HEK293 (cell line): ENCODE data around the gene CRIP2.

Source experiments
- EGR2 ChIP-seq: fragments of 450-650 bp; formaldehyde crosslinking; IDR thresholded peaks from 2 replicates; pipeline ENCODE4 v1.5.1; 2016; ENCODE audit warnings: low read depth, missing biosample characterization, missing genetic modification characterization
- GLI4 ChIP-seq: fragments of 450-650 bp; formaldehyde crosslinking; IDR thresholded peaks from 2 replicates; pipeline ENCODE4 v1.5.1; 2016; ENCODE audit warnings: missing biosample characterization, missing genetic modification characterization
- GLIS2 ChIP-seq: fragments of 450-650 bp; formaldehyde crosslinking; IDR thresholded peaks from 2 replicates; pipeline ENCODE4 v1.5.1; 2016; ENCODE audit warnings: missing biosample characterization, missing genetic modification characterization
- KLF9 ChIP-seq: fragments of 450-650 bp; formaldehyde crosslinking; IDR thresholded peaks from 2 replicates; pipeline ENCODE4 v1.5.1; 2016; ENCODE audit warnings: missing biosample characterization, missing genetic modification characterization, low read depth
- PATZ1 ChIP-seq: fragments of 450-650 bp; formaldehyde crosslinking; IDR thresholded peaks from 2 replicates; pipeline ENCODE4 v1.5.1; 2016; ENCODE audit warnings: missing biosample characterization, missing genetic modification characterization
- PRDM2 ChIP-seq: fragments of 450-650 bp; formaldehyde crosslinking; IDR thresholded peaks from 2 replicates; pipeline ENCODE4 v1.5.1; 2016; ENCODE audit warnings: missing biosample characterization, missing genetic modification characterization, borderline replicate concordance
- ZBTB8A ChIP-seq: fragments of 450-650 bp; formaldehyde crosslinking; IDR thresholded peaks from 2 replicates; pipeline ENCODE4 v1.5.1; 2016; ENCODE audit warnings: missing biosample characterization, missing genetic modification characterization
- ZFHX2 ChIP-seq: fragments of 450-650 bp; formaldehyde crosslinking; conservative IDR thresholded peaks from 2 replicates; pipeline ENCODE4 v1.5.1; 2016; ENCODE audit warnings: missing biosample characterization, missing genetic modification characterization
- ZFP69B ChIP-seq: fragments of 450-650 bp; formaldehyde crosslinking; IDR thresholded peaks from 2 replicates; pipeline ENCODE4 v1.5.1; 2016; ENCODE audit warnings: missing biosample characterization, missing genetic modification characterization
- ZNF548 ChIP-seq: fragments of 450-650 bp; formaldehyde crosslinking; IDR thresholded peaks from 2 replicates; pipeline ENCODE4 v1.5.1; 2016; ENCODE audit warnings: missing biosample characterization, missing genetic modification characterization
- ZNF600 ChIP-seq: fragments of 450-650 bp; formaldehyde crosslinking; IDR thresholded peaks from 2 replicates; pipeline ENCODE4 v1.5.1; 2016; ENCODE audit warnings: missing biosample characterization, missing genetic modification characterization
- TF ChIP-seq, protein P1 (sequence below): fragments of 450-650 bp; formaldehyde crosslinking; IDR thresholded peaks from 2 replicates; pipeline ENCODE4 v1.5.1; 2016; ENCODE audit warnings: missing biosample characterization, missing genetic modification characterization
- TF ChIP-seq, protein P2 (sequence below): fragments of 450-650 bp; formaldehyde crosslinking; IDR thresholded peaks from 2 replicates; pipeline ENCODE4 v1.5.1; 2017; ENCODE audit warnings: missing biosample characterization, missing genetic modification characterization
- TF ChIP-seq, protein P3 (sequence below): fragments of 450-650 bp; formaldehyde crosslinking; IDR thresholded peaks from 2 replicates; pipeline ENCODE4 v1.5.1; 2016; ENCODE audit warnings: missing biosample characterization, missing genetic modification characterization

CRIP2 gene

DNA sequence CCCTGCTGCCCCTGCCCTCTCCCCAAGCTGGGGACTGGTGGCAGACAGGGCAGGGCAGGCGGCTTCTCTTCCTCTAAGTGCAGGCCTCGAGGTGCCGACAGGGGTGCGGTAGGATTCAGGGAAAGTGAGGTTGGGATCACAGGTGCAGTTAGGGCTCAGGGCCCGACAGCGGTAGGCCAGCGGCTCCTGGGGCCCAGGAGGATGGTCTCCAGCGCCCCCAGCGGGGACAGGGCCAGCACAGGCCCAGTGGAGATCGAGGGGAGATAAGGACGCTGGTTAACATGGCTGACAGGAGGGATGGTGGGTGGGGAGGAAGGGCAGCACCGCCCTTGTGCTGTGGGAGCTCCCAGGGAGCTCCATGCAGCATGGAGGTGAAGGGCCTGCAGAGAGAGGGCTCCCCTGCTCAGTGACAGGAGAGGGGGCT lies 11.1 kb downstream of the CRIP2 start (continued):
- TF ChIP-seq PRDM2 (tag by site-specific recombination): no peak
- 0 out of 2 replicates have a peak, but pooled peaks have one; percentile 15 for TF ChIP-seq KLF9 (tag by site-specific recombination)
- TF ChIP-seq GLIS2: peak; percentile 43; the same call in 1 of the 2 replicates
- TF ChIP-seq, protein P1, sequence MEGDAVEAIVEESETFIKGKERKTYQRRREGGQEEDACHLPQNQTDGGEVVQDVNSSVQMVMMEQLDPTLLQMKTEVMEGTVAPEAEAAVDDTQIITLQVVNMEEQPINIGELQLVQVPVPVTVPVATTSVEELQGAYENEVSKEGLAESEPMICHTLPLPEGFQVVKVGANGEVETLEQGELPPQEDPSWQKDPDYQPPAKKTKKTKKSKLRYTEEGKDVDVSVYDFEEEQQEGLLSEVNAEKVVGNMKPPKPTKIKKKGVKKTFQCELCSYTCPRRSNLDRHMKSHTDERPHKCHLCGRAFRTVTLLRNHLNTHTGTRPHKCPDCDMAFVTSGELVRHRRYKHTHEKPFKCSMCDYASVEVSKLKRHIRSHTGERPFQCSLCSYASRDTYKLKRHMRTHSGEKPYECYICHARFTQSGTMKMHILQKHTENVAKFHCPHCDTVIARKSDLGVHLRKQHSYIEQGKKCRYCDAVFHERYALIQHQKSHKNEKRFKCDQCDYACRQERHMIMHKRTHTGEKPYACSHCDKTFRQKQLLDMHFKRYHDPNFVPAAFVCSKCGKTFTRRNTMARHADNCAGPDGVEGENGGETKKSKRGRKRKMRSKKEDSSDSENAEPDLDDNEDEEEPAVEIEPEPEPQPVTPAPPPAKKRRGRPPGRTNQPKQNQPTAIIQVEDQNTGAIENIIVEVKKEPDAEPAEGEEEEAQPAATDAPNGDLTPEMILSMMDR: peak; percentile 85
- TF ChIP-seq ZFHX2: peak; percentile 64; the same call in 1 of the 2 replicates
- TF ChIP-seq PATZ1 (tag by site-specific recombination): peak; percentile 78
- TF ChIP-seq, protein P2, sequence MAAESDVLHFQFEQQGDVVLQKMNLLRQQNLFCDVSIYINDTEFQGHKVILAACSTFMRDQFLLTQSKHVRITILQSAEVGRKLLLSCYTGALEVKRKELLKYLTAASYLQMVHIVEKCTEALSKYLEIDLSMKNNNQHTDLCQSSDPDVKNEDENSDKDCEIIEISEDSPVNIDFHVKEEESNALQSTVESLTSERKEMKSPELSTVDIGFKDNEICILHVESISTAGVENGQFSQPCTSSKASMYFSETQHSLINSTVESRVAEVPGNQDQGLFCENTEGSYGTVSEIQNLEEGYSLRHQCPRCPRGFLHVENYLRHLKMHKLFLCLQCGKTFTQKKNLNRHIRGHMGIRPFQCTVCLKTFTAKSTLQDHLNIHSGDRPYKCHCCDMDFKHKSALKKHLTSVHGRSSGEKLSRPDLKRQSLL (tag by site-specific recombination): peak; percentile 35; the same call in 1 of the 2 replicates
- TF ChIP-seq, protein P3, sequence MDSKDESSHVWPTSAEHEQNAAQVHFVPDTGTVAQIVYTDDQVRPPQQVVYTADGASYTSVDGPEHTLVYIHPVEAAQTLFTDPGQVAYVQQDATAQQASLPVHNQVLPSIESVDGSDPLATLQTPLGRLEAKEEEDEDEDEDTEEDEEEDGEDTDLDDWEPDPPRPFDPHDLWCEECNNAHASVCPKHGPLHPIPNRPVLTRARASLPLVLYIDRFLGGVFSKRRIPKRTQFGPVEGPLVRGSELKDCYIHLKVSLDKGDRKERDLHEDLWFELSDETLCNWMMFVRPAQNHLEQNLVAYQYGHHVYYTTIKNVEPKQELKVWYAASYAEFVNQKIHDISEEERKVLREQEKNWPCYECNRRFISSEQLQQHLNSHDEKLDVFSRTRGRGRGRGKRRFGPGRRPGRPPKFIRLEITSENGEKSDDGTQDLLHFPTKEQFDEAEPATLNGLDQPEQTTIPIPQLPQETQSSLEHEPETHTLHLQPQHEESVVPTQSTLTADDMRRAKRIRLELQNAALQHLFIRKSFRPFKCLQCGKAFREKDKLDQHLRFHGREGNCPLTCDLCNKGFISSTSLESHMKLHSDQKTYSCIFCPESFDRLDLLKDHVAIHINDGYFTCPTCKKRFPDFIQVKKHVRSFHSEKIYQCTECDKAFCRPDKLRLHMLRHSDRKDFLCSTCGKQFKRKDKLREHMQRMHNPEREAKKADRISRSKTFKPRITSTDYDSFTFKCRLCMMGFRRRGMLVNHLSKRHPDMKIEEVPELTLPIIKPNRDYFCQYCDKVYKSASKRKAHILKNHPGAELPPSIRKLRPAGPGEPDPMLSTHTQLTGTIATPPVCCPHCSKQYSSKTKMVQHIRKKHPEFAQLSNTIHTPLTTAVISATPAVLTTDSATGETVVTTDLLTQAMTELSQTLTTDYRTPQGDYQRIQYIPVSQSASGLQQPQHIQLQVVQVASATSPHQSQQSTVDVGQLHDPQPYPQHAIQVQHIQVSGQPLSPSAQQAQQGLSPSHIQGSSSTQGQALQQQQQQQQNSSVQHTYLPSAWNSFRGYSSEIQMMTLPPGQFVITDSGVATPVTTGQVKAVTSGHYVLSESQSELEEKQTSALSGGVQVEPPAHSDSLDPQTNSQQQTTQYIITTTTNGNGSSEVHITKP: no peak
- TF ChIP-seq GLI4: no peak
- peak; percentile 72 for TF ChIP-seq EGR2
- TF ChIP-seq ZFP69B: no peak
- no peak for TF ChIP-seq ZNF548 (tag by site-specific recombination)
- peak; percentile 66 for TF ChIP-seq ZBTB8A (tag by site-specific recombination)
- TF ChIP-seq ZNF600: peak; percentile 81
